Measurements from ENCODE around the gene SFMBT2. TPM values are rescaled to one million over a fixed set of nuclear protein-coding genes. Genes with fewer than 3 reads are reported as not detected.

The SFMBT2 gene
- total RNA-seq, 1 experiment from 2014 or later, result 8.2 TPM

GRCh38 chr10:7345717-7346116 is 65.1 kb downstream of the SFMBT2 start:
- no peaks in the 10 kb centered on the region for H3K9me3 ChIP-seq (replicated peaks)
- no peaks in the 10 kb centered on the region for H3K27me3 ChIP-seq
- no peak overlapping the region for H3K4me3 ChIP-seq
- H3K4me1 ChIP-seq, result peaks cover 4% of the 10 kb centered on the region; the same call in 1 of the 2 replicates
- H3K36me3 ChIP-seq, result no peaks in the 10 kb centered on the region
- no peak overlapping the region for H3K27ac ChIP-seq
- no peak for DNase-seq

GRCh38 chr10:7343040-7343439 is 67.8 kb downstream of the SFMBT2 start:
- Histone ChIP-seq H3K4me1 (no peaks in the 10 kb centered on the region), H3K9me3 (replicated peaks) (no peaks in the 10 kb centered on the region), H3K27ac (no peak overlapping the region), H3K27me3 (no peaks in the 10 kb centered on the region), H3K36me3 (no peaks in the 10 kb centered on the region), H3K4me3 (no peak overlapping the region)
- DNase-seq, result no peak

- H3K27me3 ChIP-seq, result no peaks in the 10 kb centered on the region
- H3K9me3 ChIP-seq (replicated peaks), result no peaks in the 10 kb centered on the region
- H3K27ac ChIP-seq, result no peak overlapping the region
- no peak overlapping the region for H3K4me3 ChIP-seq
- no peaks in the 10 kb centered on the region for H3K36me3 ChIP-seq
- H3K4me1 ChIP-seq, result no peaks in the 10 kb centered on the region
- no peak for DNase-seq
Measured at GRCh38 chr10:7340179-7340874, 70.5 kb downstream of the SFMBT2 start.

GRCh38 chr10:7339510-7339909 is 71.3 kb downstream of the SFMBT2 start:
- Histone ChIP-seq H3K4me3 (no peak overlapping the region), H3K9me3 (replicated peaks) (no peaks in the 10 kb centered on the region), H3K27ac (no peak overlapping the region), H3K36me3 (no peaks in the 10 kb centered on the region), H3K4me1 (no peaks in the 10 kb centered on the region), H3K27me3 (no peaks in the 10 kb centered on the region)
- DNase-seq, result no peak

- Histone ChIP-seq H3K27me3 (no peaks in the 10 kb centered on the region), H3K36me3 (no peaks in the 10 kb centered on the region), H3K9me3 (replicated peaks) (no peaks in the 10 kb centered on the region), H3K4me3 (no peak overlapping the region), H3K27ac (no peak overlapping the region), H3K4me1 (no peaks in the 10 kb centered on the region)
- no peak for DNase-seq
Measured at GRCh38 chr10:7338469-7338868, 72.4 kb downstream of the SFMBT2 start.

- Histone ChIP-seq H3K27me3 (no peaks in the 10 kb centered on the region), H3K36me3 (no peaks in the 10 kb centered on the region), H3K9me3 (replicated peaks) (no peaks in the 10 kb centered on the region), H3K4me1 (no peaks in the 10 kb centered on the region), H3K27ac (no peak overlapping the region), H3K4me3 (no peak overlapping the region)
- DNase-seq, result no peak
Measured at GRCh38 chr10:7337431-7338171, 73.2 kb downstream of the SFMBT2 start.

GRCh38 chr10:7335977-7336376 is 74.9 kb downstream of the SFMBT2 start:
- Histone ChIP-seq H3K4me1 (no peaks in the 10 kb centered on the region), H3K27ac (no peak overlapping the region), H3K27me3 (no peaks in the 10 kb centered on the region), H3K4me3 (no peak overlapping the region), H3K9me3 (replicated peaks) (no peaks in the 10 kb centered on the region), H3K36me3 (no peaks in the 10 kb centered on the region)
- DNase-seq, result no peak

GRCh38 chr10:7334642-7334964 is 76.2 kb downstream of the SFMBT2 start:
- no peaks in the 10 kb centered on the region for H3K36me3 ChIP-seq
- no peaks in the 10 kb centered on the region for H3K9me3 ChIP-seq (replicated peaks)
- H3K4me3 ChIP-seq, result no peak overlapping the region
- no peak overlapping the region for H3K27ac ChIP-seq
- no peaks in the 10 kb centered on the region for H3K27me3 ChIP-seq
- no peaks in the 10 kb centered on the region for H3K4me1 ChIP-seq
- DNase-seq, result no peak

- Histone ChIP-seq H3K4me3 (no peak overlapping the region), H3K27ac (no peak overlapping the region), H3K36me3 (no peaks in the 10 kb centered on the region), H3K4me1 (no peaks in the 10 kb centered on the region), H3K27me3 (no peaks in the 10 kb centered on the region), H3K9me3 (replicated peaks) (no peaks in the 10 kb centered on the region)
- DNase-seq, result no peak
Measured at GRCh38 chr10:7333961-7334641, 76.7 kb downstream of the SFMBT2 start.

- no peak overlapping the region for H3K4me3 ChIP-seq
- DNase-seq, result no peak
- no peaks in the 10 kb centered on the region for H3K4me1 ChIP-seq
- no peaks in the 10 kb centered on the region for H3K36me3 ChIP-seq
- H3K9me3 ChIP-seq (replicated peaks), result no peaks in the 10 kb centered on the region
- no peak overlapping the region for H3K27ac ChIP-seq
- no peaks in the 10 kb centered on the region for H3K27me3 ChIP-seq
Measured at GRCh38 chr10:7329219-7329618, 81.6 kb downstream of the SFMBT2 start.

GRCh38 chr10:7327885-7328284 is 82.9 kb downstream of the SFMBT2 start:
- H3K36me3 ChIP-seq, result no peaks in the 10 kb centered on the region
- no peak overlapping the region for H3K27ac ChIP-seq
- no peak overlapping the region for H3K4me3 ChIP-seq
- no peaks in the 10 kb centered on the region for H3K4me1 ChIP-seq
- no peaks in the 10 kb centered on the region for H3K9me3 ChIP-seq (replicated peaks)
- H3K27me3 ChIP-seq, result no peaks in the 10 kb centered on the region
- no peak for DNase-seq

- DNase-seq, result no peak
- Histone ChIP-seq H3K27ac (no peak overlapping the region), H3K4me1 (no peaks in the 10 kb centered on the region), H3K9me3 (replicated peaks) (no peaks in the 10 kb centered on the region), H3K36me3 (no peaks in the 10 kb centered on the region), H3K27me3 (no peaks in the 10 kb centered on the region), H3K4me3 (no peak overlapping the region)
Measured at GRCh38 chr10:7322623-7323022, 88.2 kb downstream of the SFMBT2 start.

GRCh38 chr10:7320072-7320471 is 90.8 kb downstream of the SFMBT2 start:
- Histone ChIP-seq H3K36me3 (no peaks in the 10 kb centered on the region), H3K9me3 (replicated peaks) (no peaks in the 10 kb centered on the region), H3K4me1 (no peaks in the 10 kb centered on the region), H3K27me3 (no peaks in the 10 kb centered on the region), H3K27ac (no peak overlapping the region), H3K4me3 (no peak overlapping the region)
- DNase-seq, result no peak

GRCh38 chr10:7319632-7320031 is 91.2 kb downstream of the SFMBT2 start:
- no peak for DNase-seq
- Histone ChIP-seq H3K27ac (no peak overlapping the region), H3K27me3 (no peaks in the 10 kb centered on the region)

GRCh38 chr10:7318836-7319235 is 92.0 kb downstream of the SFMBT2 start:
- Histone ChIP-seq H3K4me1 (no peaks in the 10 kb centered on the region), H3K9me3 (replicated peaks) (no peaks in the 10 kb centered on the region), H3K36me3 (no peaks in the 10 kb centered on the region), H3K27ac (no peak overlapping the region), H3K27me3 (no peaks in the 10 kb centered on the region), H3K4me3 (no peak overlapping the region)
- DNase-seq, result no peak

More at GRCh38 chr10:7319632-7320031, 91.2 kb downstream of the SFMBT2 start:
- H3K9me3 ChIP-seq (replicated peaks), result no peaks in the 10 kb centered on the region
- no peaks in the 10 kb centered on the region for H3K36me3 ChIP-seq
- no peak overlapping the region for H3K4me3 ChIP-seq
- H3K4me1 ChIP-seq, result no peaks in the 10 kb centered on the region
